ENCODE results near the gene OR4K13. TPM values are rescaled to one million over a fixed set of nuclear protein-coding genes. Genes with fewer than 3 reads are reported as not detected.

The OR4K13 gene, protein sequence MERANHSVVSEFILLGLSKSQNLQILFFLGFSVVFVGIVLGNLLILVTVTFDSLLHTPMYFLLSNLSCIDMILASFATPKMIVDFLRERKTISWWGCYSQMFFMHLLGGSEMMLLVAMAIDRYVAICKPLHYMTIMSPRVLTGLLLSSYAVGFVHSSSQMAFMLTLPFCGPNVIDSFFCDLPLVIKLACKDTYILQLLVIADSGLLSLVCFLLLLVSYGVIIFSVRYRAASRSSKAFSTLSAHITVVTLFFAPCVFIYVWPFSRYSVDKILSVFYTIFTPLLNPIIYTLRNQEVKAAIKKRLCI
- not detected in 2 replicates for total RNA-seq

DNA sequence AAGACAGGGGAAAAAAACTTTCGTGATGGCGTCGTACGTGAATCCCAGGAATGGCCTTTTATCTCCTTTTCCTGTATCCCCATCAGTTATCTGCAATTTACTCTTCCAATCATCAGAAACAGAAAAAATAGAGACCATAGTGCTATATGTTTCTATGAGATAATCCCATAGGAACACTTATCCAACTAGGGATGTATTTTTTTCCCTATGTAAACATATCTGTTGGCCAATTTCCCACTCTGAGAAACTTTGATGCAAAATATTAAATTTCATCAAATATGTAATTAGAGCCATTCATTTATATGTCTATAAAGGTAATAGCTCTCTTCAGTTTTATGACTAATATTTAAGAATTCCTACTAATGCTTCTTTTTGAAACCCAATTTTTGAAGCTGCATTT is at the start of gene OR4K13:
Gene OR4K13 (minus strand): TSS at position 101 of the 400 bp plus-strand sequence. CDS start 1,280 bp downstream, outside the sequence.

DNA sequence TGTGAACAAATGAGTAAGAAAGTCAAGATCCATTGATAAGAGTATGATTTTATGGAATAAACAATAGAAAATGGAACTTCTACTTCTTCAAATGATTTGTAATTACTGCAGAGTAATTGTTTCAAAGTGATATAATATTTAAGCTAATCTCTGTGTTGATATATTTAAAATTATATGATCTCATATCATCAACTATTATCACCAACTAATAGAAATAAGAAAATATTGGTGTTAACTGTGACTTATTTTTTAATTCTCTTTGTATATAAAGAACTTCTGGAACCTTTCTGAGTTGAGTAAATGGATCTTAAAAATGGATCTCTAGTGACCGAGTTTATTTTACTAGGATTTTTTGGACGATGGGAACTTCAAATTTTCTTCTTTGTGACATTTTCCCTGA is 23.9 kb upstream of the OR4K13 start, which contains the start of gene OR4L1:
Gene OR4L1 (plus strand): TSS at position 301 of the 400 bp plus-strand sequence. CDS start 0 bp downstream, at position 301.

DNA sequence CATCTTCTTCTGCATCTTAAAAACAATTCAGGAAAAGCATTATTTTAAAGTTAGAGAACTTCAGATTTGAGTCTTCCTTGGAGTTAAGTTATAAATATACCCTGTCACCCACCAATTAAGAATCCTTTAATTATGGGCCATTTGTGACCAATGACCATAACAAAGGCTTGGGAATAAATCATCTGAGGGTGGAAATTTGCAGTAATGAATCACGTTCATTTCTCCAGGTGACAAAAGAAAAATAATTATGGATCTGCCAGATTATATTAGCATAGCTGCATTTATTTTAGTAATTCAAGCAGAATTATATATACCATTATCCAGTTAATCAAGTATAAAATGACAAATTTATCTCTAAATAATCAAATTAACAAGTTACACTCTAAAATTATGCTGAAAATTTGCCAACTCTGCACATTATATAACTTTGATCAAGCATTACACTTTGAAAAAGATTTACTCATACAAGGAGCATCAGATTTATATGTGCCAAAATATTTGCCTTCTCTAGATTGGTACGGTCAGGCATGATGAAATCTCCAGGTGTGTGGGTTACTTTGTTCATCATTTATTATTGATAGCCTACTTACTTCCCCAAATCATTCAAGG is 16.5 kb downstream of the OR4K13 start, which contains the start of gene OR4K14:
Gene OR4K14 (minus strand): TSS at position 51 of the 609 bp plus-strand sequence. CDS start 4,114 bp downstream, outside the sequence.

DNA sequence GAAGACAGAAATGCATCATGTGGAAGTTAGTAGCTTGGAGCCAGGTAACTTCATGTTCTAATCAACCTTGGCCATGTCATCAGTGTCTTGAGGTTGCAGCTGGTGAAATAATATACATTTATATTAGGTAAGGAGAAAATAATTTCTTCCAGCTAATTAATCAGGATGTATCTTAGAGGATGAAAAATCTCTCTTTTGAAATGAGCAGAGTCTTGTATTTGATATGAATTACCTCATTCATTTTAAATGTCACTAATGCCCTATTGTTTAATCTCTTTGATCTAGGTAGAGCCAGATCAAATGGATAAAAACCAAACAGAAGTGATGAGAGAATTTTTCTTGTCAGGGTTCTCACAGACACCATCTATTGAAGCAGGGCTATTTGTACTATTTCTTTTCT is 34.0 kb downstream of the OR4K13 start, which contains the start of gene OR4Q2:
Gene OR4Q2 (plus strand): TSS at position 301 of the 400 bp plus-strand sequence.

Other genes starting within 250 kb of the OR4K13 start
- not detected in 2 replicates for gene OR4N2, start 232.3 kb downstream of the OR4K13 start, total RNA-seq
- gene OR4K2, start 160.9 kb downstream of the OR4K13 start, total RNA-seq = not detected in 2 replicates
- gene OR4K5, start 115.4 kb downstream of the OR4K13 start, total RNA-seq = not detected in 2 replicates
- not detected in 2 replicates for gene OR4K1, start 105.1 kb downstream of the OR4K13 start, total RNA-seq
- not detected in 2 replicates for gene OR4K15, start 60.4 kb downstream of the OR4K13 start, total RNA-seq
- gene OR4Q2, start 33.9 kb downstream of the OR4K13 start, total RNA-seq = not detected in 2 replicates
- gene OR4K14, start 16.7 kb downstream of the OR4K13 start, total RNA-seq = not detected in 2 replicates
- gene OR4L1, start 24.0 kb upstream of the OR4K13 start, total RNA-seq = not detected in 2 replicates
- gene OR4K17, start 74.7 kb upstream of the OR4K13 start, total RNA-seq = not detected in 2 replicates
- not detected in 2 replicates for gene OR4N5, start 102.8 kb upstream of the OR4K13 start, total RNA-seq
- not detected in 2 replicates for gene OR11G2, start 154.9 kb upstream of the OR4K13 start, total RNA-seq
- gene OR11H6, start 187.7 kb upstream of the OR4K13 start, total RNA-seq = not detected in 2 replicates
- not detected in 2 replicates for gene OR11H7, start 192.9 kb upstream of the OR4K13 start, total RNA-seq
- not detected in 2 replicates for gene OR11H4, start 203.2 kb upstream of the OR4K13 start, total RNA-seq